HCT116 (cell line): ENCODE results near the gene APOB. TPM values are rescaled to one million over a fixed set of nuclear protein-coding genes. Genes with fewer than 3 reads are reported as not detected.

Source experiments
- ATAC-seq: fragments of 200-7000 bp; cut with Tn5 transposase; 2 replicates; pipeline ENCODE4 v1.9.1; 2020; ENCODE audit warnings: mild to moderate bottlenecking, moderate library complexity
- BruUV-seq: library from RNA; stranded (reverse); fragments of 400-500 nt; replicated peaks from 2 replicates; lab custom pipeline; 2021; lab: Mats Ljungman, UMichigan
- CTCF ChIA-PET: fragments of 300-600 bp; sonication (Branson Sonifier 250); formaldehyde crosslinking; loops from one replicate; lab custom pipeline; 2021; ENCODE audit warnings: antibody characterized with exemption; lab: Charles Lee
- POLR2A ChIA-PET: fragments of 300-600, 350-600 bp; sonication (Branson Sonifier 250); formaldehyde crosslinking; loops from one replicate; lab custom pipeline; 2021; ENCODE audit warnings: antibody characterized with exemption; lab: Charles Lee
- RAD21 ChIA-PET, 2 experiments: fragments of 300-600 bp; sonication (Branson Sonifier 250); formaldehyde crosslinking; loops; one replicate each; lab custom pipeline; 2023; ENCODE audit warnings: low total read pairs in 2 of 2; ENCODE audit not compliant: uncharacterized antibody in 2 of 2, unreplicated experiment in 2 of 2, low non-redundant PET in 1 of 2; lab: Charles Lee
- DNase-seq: peaks from one replicate; pipeline ENCODE4 v3.0.0-alpha.2; 2010; ENCODE audit warnings: low read depth, low spot score
- H2AFZ ChIP-seq: fragments of 200-600 bp; shearing (Covaris generic), sonication (generic); 2 replicates; pipeline ENCODE4 v1.6.1; 2017; ENCODE audit warnings: low read depth, mixed run types, mixed read lengths, antibody characterized with exemption, low read length; ENCODE audit not compliant: poor library complexity, severe bottlenecking
- H3K27ac ChIP-seq: 2 replicates; pipeline ENCODE4 v1.5.1; 2012; ENCODE audit warnings: low read depth, low read length
- H3K27me3 ChIP-seq: fragments of 200-600 bp; sonication (generic); 2 replicates; pipeline ENCODE4 v1.6.1; 2016; ENCODE audit warnings: mixed run types, low read length, mixed read lengths; ENCODE audit not compliant: insufficient read depth
- H3K36me3 ChIP-seq, 2 experiments: fragments of 200-500 bp in 1 of 2; fragments of 200-600 bp in 1 of 2; sonication (Bioruptor generic) in 1 of 2; sonication (generic) in 1 of 2; 2 replicates each; pipeline versions ENCODE4 v1.5.1 to v1.6.1; 2014 to 2016; ENCODE audit warnings: low read length in 2 of 2, inconsistent platforms in 1 of 2, mixed read lengths in 1 of 2, mixed run types in 1 of 2; ENCODE audit not compliant: insufficient read depth in 2 of 2, control insufficient read depth in 1 of 2
- H3K4me1 ChIP-seq, 2 experiments: fragments of 200-600 bp in 1 of 2; sonication (generic) in 1 of 2; 2 replicates each; pipeline versions ENCODE4 v1.5.1 to v1.6.1; 2012 to 2017; ENCODE audit warnings: low read length in 2 of 2, inconsistent platforms in 1 of 2, mild to moderate bottlenecking in 1 of 2, mixed read lengths in 1 of 2, mixed run types in 1 of 2, moderate library complexity in 1 of 2; ENCODE audit not compliant: insufficient read depth in 2 of 2, control insufficient read depth in 1 of 2
- H3K4me2 ChIP-seq: fragments of 200-600 bp; sonication (generic); 2 replicates; pipeline ENCODE4 v1.6.1; 2017; ENCODE audit warnings: mixed run types, low read length, mixed read lengths
- H3K4me3 ChIP-seq, 2 experiments: fragments of 200-600 bp in 1 of 2; sonication (generic) in 1 of 2; replicated peaks in 1 of 2; 2 replicates each; pipeline ENCODE4 v1.5.1; 2011 to 2016; ENCODE audit warnings: low read length in 2 of 2, control low read depth in 1 of 2, low read depth in 1 of 2, mild to moderate bottlenecking in 1 of 2, mixed read lengths in 1 of 2, mixed run types in 1 of 2
- H3K79me2 ChIP-seq: fragments of 200-600 bp; sonication (generic); 2 replicates; pipeline ENCODE4 v1.6.1; 2017; ENCODE audit warnings: mild to moderate bottlenecking, mixed run types, low read length, moderate library complexity, mixed read lengths; ENCODE audit not compliant: insufficient read depth
- H3K9ac ChIP-seq: fragments of 200-600 bp; sonication (generic); 2 replicates; pipeline ENCODE4 v1.6.1; 2016; ENCODE audit warnings: low read length, mixed read lengths
- H3K9me2 ChIP-seq: fragments of 200-600 bp; sonication (generic), shearing (Covaris generic); 2 replicates; pipeline ENCODE4 v1.6.1; 2017; ENCODE audit warnings: mixed run types, mild to moderate bottlenecking, moderate library complexity; ENCODE audit not compliant: insufficient read depth
- H3K9me3 ChIP-seq, 2 experiments: fragments of 200-500 bp in 1 of 2; fragments of 200-600 bp in 1 of 2; sonication (Bioruptor generic) in 1 of 2; sonication (generic) in 1 of 2; 2 replicates each; pipeline ENCODE4 v1.6.1; 2014 to 2017; ENCODE audit warnings: low read length in 2 of 2, mixed read lengths in 2 of 2, inconsistent platforms in 1 of 2, low read depth in 1 of 2, mild to moderate bottlenecking in 1 of 2, mixed run types in 1 of 2, moderate library complexity in 1 of 2; ENCODE audit not compliant: control insufficient read depth in 1 of 2, insufficient read depth in 1 of 2
- H4K20me1 ChIP-seq: fragments of 200-600 bp; sonication (generic), shearing (Covaris generic); 2 replicates; pipeline ENCODE4 v1.6.1; 2017; ENCODE audit warnings: mixed run types, mild to moderate bottlenecking, moderate library complexity; ENCODE audit not compliant: insufficient read depth
- ELF1 ChIP-seq: IDR thresholded peaks from 2 replicates; pipeline ENCODE4 v1.6.1; 2012; ENCODE audit warnings: low read depth, borderline replicate concordance
- EZH2phosphoT487 ChIP-seq: fragments of 200-600 bp; IDR thresholded peaks from 2 replicates; pipeline ENCODE4 v1.6.1; 2018; ENCODE audit warnings: antibody characterized with exemption, borderline replicate concordance
- FOSL1 ChIP-seq: IDR thresholded peaks from 2 replicates; pipeline ENCODE4 v1.6.1; 2012; ENCODE audit warnings: low read depth
- POLR2A ChIP-seq: IDR thresholded peaks from 2 replicates; pipeline ENCODE4 v1.7.0; 2011; ENCODE audit warnings: borderline replicate concordance; ENCODE audit not compliant: insufficient read depth, insufficient read length; ENCODE audit errors: extremely low read depth
- RAD21 ChIP-seq: IDR thresholded peaks from 2 replicates; pipeline ENCODE4 v1.6.1; 2012; ENCODE audit warnings: low read depth, mild to moderate bottlenecking
- SIN3A ChIP-seq: IDR thresholded peaks from 2 replicates; pipeline ENCODE4 v1.6.1; 2012; ENCODE audit warnings: low read depth
- SP1 ChIP-seq: IDR thresholded peaks from 2 replicates; pipeline ENCODE4 v1.6.1; 2012; ENCODE audit warnings: low read depth
- YY1 ChIP-seq: IDR thresholded peaks from 2 replicates; pipeline ENCODE4 v1.6.1; 2011; ENCODE audit warnings: low read length, low read depth, moderate library complexity, mild to moderate bottlenecking; ENCODE audit not compliant: insufficient replicate concordance; ENCODE audit errors: extremely low read depth
- ZFX ChIP-seq: fragments of 450-650 bp; IDR thresholded peaks from 2 replicates; pipeline ENCODE4 v1.6.1; 2017
- intact Hi-C: fragments of 100-400 bp; cut with micrococcal nuclease; formaldehyde crosslinking; loops from 2 replicates; pipeline ENCODE4 v1.10.0; 2022
- total RNA-seq: library from RNA; stranded (reverse); gene quantifications from one replicate; pipeline ENCODE4 v1.2.1, GENCODE V29; 2021; ENCODE audit not compliant: unreplicated experiment
- TF ChIP-seq, protein P1 (sequence below): IDR thresholded peaks from 2 replicates; pipeline ENCODE4 v1.6.1; 2012
- TF ChIP-seq, protein P2 (sequence below): IDR thresholded peaks from 2 replicates; pipeline ENCODE4 v1.6.1; 2011; ENCODE audit warnings: mild to moderate bottlenecking, low read length, moderate library complexity; ENCODE audit not compliant: insufficient replicate concordance; ENCODE audit errors: extremely low read depth
- TF ChIP-seq, protein P3 (sequence below): IDR thresholded peaks from 2 replicates; pipeline ENCODE4 v1.6.1; 2012
- TF ChIP-seq, protein P4 (sequence below), 3 experiments: fragments of 200-600 bp in 1 of 3; sonication (generic) in 1 of 3; IDR thresholded peaks in 2 of 3; conservative IDR thresholded peaks in 1 of 3; 2 replicates each; pipeline ENCODE4 v1.5.1; 2012 to 2017; ENCODE audit warnings: low read depth in 2 of 3, low read length in 2 of 3, antibody characterized with exemption in 1 of 3, borderline replicate concordance in 1 of 3, control low read depth in 1 of 3, mild to moderate bottlenecking in 1 of 3, mixed read lengths in 1 of 3, mixed run types in 1 of 3, moderate library complexity in 1 of 3; ENCODE audit not compliant: insufficient read depth in 1 of 3
- TF ChIP-seq, protein P5 (sequence below): IDR thresholded peaks from 2 replicates; pipeline ENCODE4 v1.6.1; 2012; ENCODE audit warnings: low read depth

APOB gene
- total RNA-seq, 1 experiment from 2014 or later: 1.6 TPM

DNA sequence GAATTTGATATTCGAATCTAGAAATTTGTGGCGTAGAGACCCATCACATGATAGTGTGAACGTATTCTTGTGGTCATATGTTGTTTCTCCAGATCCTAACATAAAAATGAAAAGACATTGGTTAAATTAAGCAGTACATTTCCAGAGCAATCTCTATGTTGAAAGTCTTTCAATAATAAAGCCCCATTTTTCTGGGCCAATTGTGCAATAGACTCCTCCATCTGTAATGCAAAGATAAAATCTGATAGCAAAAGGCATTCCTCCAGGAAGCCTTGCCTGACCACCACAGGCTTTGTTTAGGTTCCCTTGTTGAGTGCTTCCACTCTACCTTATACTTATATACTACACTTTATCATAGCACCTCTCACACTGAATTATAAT is 31.3 kb downstream of the APOB start (continued):
- TF ChIP-seq, protein P1, sequence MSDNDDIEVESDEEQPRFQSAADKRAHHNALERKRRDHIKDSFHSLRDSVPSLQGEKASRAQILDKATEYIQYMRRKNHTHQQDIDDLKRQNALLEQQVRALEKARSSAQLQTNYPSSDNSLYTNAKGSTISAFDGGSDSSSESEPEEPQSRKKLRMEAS: no peak
- TF ChIP-seq POLR2A: no peak
- TF ChIP-seq YY1: no peak
- TF ChIP-seq, protein P2, sequence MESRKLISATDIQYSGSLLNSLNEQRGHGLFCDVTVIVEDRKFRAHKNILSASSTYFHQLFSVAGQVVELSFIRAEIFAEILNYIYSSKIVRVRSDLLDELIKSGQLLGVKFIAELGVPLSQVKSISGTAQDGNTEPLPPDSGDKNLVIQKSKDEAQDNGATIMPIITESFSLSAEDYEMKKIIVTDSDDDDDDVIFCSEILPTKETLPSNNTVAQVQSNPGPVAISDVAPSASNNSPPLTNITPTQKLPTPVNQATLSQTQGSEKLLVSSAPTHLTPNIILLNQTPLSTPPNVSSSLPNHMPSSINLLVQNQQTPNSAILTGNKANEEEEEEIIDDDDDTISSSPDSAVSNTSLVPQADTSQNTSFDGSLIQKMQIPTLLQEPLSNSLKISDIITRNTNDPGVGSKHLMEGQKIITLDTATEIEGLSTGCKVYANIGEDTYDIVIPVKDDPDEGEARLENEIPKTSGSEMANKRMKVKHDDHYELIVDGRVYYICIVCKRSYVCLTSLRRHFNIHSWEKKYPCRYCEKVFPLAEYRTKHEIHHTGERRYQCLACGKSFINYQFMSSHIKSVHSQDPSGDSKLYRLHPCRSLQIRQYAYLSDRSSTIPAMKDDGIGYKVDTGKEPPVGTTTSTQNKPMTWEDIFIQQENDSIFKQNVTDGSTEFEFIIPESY: no peak
- TF ChIP-seq SIN3A: no peak
- no peak for TF ChIP-seq ELF1
- no peak for TF ChIP-seq FOSL1
- TF ChIP-seq SP1: no peak
- TF ChIP-seq ZFX: no peak
- no peak for TF ChIP-seq RAD21

DNA sequence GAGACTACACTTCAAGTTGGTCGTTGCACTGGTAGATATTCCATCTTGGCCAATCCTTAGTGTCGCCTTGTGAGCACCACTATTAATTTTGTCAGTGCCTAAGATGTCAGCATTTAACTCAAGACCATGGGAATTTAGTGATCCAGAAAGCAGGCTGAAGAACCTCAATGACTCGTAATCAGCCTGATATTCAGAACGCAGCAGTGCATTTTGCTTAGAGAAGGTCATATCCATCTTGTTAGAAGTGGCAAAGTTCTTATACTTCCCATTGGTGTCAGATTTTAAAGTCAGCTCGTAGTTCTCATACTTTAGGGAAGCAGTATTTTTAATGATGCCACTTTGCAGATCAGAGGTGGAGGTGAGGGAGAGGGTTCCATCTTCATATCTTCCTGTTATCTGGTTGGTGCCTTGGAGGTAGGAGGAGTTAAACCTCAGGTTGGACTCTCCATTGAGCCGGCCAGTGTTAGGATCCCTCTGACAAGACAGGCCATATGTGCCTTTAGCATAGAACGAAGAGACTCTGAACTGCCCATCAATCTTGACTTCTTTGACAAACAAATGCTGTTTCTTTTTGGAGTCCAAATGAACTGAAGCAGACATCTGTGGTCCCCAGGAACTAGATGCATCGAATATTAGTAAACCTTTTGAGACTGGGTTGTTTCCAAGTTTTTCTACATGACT is 31.9 kb downstream of the APOB start:
- Histone ChIP-seq H3K9me3 (no peaks in the 10 kb centered on the region), H3K9ac (no peak overlapping the region), H3K36me3 (no peaks in the 10 kb centered on the region), H3K4me1 (no peaks in the 10 kb centered on the region), H3K79me2 (no peaks in the 10 kb centered on the region), H3K9me2 (no peaks in the 10 kb centered on the region; the same call in 1 of the 2 replicates), H2AFZ (no peak overlapping the region), H3K27me3 (peaks cover 46% of the 10 kb centered on the region), H3K27ac (no peak overlapping the region), H3K4me3 (no peak overlapping the region), H4K20me1 (no peaks in the 10 kb centered on the region), H3K4me2 (no peak overlapping the region)
- RAD21 ChIA-PET: no interaction called here
- BruUV-seq: no TSS peak
- DNase-seq (no peak), ATAC-seq (no peak)
- POLR2A ChIA-PET: no interaction called here
- CTCF ChIA-PET: no interaction called here
- intact Hi-C loops: no loop called here
- no peak for TF ChIP-seq EZH2phosphoT487
- TF ChIP-seq, protein P3, sequence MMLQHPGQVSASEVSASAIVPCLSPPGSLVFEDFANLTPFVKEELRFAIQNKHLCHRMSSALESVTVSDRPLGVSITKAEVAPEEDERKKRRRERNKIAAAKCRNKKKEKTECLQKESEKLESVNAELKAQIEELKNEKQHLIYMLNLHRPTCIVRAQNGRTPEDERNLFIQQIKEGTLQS: no peak
- TF ChIP-seq, protein P4, sequence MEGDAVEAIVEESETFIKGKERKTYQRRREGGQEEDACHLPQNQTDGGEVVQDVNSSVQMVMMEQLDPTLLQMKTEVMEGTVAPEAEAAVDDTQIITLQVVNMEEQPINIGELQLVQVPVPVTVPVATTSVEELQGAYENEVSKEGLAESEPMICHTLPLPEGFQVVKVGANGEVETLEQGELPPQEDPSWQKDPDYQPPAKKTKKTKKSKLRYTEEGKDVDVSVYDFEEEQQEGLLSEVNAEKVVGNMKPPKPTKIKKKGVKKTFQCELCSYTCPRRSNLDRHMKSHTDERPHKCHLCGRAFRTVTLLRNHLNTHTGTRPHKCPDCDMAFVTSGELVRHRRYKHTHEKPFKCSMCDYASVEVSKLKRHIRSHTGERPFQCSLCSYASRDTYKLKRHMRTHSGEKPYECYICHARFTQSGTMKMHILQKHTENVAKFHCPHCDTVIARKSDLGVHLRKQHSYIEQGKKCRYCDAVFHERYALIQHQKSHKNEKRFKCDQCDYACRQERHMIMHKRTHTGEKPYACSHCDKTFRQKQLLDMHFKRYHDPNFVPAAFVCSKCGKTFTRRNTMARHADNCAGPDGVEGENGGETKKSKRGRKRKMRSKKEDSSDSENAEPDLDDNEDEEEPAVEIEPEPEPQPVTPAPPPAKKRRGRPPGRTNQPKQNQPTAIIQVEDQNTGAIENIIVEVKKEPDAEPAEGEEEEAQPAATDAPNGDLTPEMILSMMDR (IDR thresholded peaks at IDR 0.05 in 2 of 3, conservative IDR thresholded peaks at IDR 0.05 in 1 of 3; ENCODE audit: borderline replicate concordance in 1 of 3, insufficient read depth in 1 of 3, low read depth in 2 of 3, low read length in 2 of 3): no peak
- TF ChIP-seq FOSL1: no peak
- TF ChIP-seq, protein P5, sequence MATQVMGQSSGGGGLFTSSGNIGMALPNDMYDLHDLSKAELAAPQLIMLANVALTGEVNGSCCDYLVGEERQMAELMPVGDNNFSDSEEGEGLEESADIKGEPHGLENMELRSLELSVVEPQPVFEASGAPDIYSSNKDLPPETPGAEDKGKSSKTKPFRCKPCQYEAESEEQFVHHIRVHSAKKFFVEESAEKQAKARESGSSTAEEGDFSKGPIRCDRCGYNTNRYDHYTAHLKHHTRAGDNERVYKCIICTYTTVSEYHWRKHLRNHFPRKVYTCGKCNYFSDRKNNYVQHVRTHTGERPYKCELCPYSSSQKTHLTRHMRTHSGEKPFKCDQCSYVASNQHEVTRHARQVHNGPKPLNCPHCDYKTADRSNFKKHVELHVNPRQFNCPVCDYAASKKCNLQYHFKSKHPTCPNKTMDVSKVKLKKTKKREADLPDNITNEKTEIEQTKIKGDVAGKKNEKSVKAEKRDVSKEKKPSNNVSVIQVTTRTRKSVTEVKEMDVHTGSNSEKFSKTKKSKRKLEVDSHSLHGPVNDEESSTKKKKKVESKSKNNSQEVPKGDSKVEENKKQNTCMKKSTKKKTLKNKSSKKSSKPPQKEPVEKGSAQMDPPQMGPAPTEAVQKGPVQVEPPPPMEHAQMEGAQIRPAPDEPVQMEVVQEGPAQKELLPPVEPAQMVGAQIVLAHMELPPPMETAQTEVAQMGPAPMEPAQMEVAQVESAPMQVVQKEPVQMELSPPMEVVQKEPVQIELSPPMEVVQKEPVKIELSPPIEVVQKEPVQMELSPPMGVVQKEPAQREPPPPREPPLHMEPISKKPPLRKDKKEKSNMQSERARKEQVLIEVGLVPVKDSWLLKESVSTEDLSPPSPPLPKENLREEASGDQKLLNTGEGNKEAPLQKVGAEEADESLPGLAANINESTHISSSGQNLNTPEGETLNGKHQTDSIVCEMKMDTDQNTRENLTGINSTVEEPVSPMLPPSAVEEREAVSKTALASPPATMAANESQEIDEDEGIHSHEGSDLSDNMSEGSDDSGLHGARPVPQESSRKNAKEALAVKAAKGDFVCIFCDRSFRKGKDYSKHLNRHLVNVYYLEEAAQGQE: no peak
